GM19395 (cell line): ENCODE data around the gene RNF113B.

Experiments used
- ATAC-seq: cut with Tn5 transposase; IDR thresholded peaks from one replicate; pipeline ENCODE4 v1.9.1; 2021; ENCODE audit warnings: mild to moderate bottlenecking, moderate library complexity; ENCODE audit not compliant: unreplicated experiment

Gene RNF113B

GRCh38 chr13:98175043-98175442 is 2.0 kb downstream of the RNF113B start:
- ATAC-seq = no peak

GRCh38 chr13:98174307-98174706 is 2.8 kb downstream of the RNF113B start:
- no peak for ATAC-seq

- ATAC-seq = no peak
Observed at GRCh38 chr13:98173431-98174152, 3.5 kb downstream of the RNF113B start.

- no peak for ATAC-seq
Observed at GRCh38 chr13:98172590-98173422, 4.3 kb downstream of the RNF113B start.

GRCh38 chr13:98171900-98172589 is 5.0 kb downstream of the RNF113B start:
- no peak for ATAC-seq

GRCh38 chr13:98169331-98169730 is 7.7 kb downstream of the RNF113B start:
- no peak for ATAC-seq

- no peak for ATAC-seq
Observed at GRCh38 chr13:98162935-98163334, 14.1 kb downstream of the RNF113B start.

- no peak for ATAC-seq
Observed at GRCh38 chr13:98158172-98158899, 18.7 kb downstream of the RNF113B start.

GRCh38 chr13:98157609-98158008 is 19.5 kb downstream of the RNF113B start:
- no peak for ATAC-seq

GRCh38 chr13:98157188-98157587 is 19.9 kb downstream of the RNF113B start:
- ATAC-seq = no peak

- no peak for ATAC-seq
Observed at GRCh38 chr13:98156259-98156658, 20.8 kb downstream of the RNF113B start.

- no peak for ATAC-seq
Observed at GRCh38 chr13:98155475-98156109, 21.5 kb downstream of the RNF113B start.

GRCh38 chr13:98150832-98151479 is 26.1 kb downstream of the RNF113B start:
- no peak for ATAC-seq

- ATAC-seq = no peak
Observed at GRCh38 chr13:98147521-98147920, 29.5 kb downstream of the RNF113B start.

GRCh38 chr13:98144801-98145350 is 32.2 kb downstream of the RNF113B start:
- no peak for ATAC-seq

- no peak for ATAC-seq
Observed at GRCh38 chr13:98144027-98144741, 32.9 kb downstream of the RNF113B start.

GRCh38 chr13:98143601-98144026 is 33.5 kb downstream of the RNF113B start:
- ATAC-seq = no peak

- ATAC-seq = peak; percentile 40
Observed at GRCh38 chr13:98143157-98143553, 33.9 kb downstream of the RNF113B start.
